ENCODE results near the gene DYNC2H1. TPM values are rescaled to one million over a fixed set of nuclear protein-coding genes. Genes with fewer than 3 reads are reported as not detected.
"Not testable (repeated sequence)": the region's sequence is repeated elsewhere in the genome, so short reads cannot be mapped to it uniquely, and the experiment has no call there.

DYNC2H1 gene
- polyA plus RNA-seq, 1 donor (not counting 4 experiments of a cell fraction or from before 2014, with no cell fraction given) = 18.5 TPM

- Histone ChIP-seq H3K4me1 (ENCODE audit: control insufficient read depth, extremely low read depth, insufficient read depth, low read length) (no peaks in the 10 kb centered on the region), H3K79me2 (ENCODE audit: control insufficient read depth, insufficient read depth, low read length) (no peaks in the 10 kb centered on the region), H2AFZ (ENCODE audit: control insufficient read depth, low read length) (no peak overlapping the region), H3K36me3 (ENCODE audit: control insufficient read depth in 2 of 2, extremely low read depth in 1 of 2, insufficient read depth in 2 of 2, low read length in 2 of 2) (peaks cover 4 to 5% of the 10 kb centered on the region in 2 experiments), H4K20me1 (ENCODE audit: control insufficient read depth, extremely low read depth, insufficient read depth, low read length) (no peaks in the 10 kb centered on the region), H3K9ac (ENCODE audit: control insufficient read depth, extremely low read depth, insufficient read depth, low read length) (no peak overlapping the region), H3K9me3 (ENCODE audit: control insufficient read depth, low read depth, low read length) (no peaks in the 10 kb centered on the region), H3K9me1 (ENCODE audit: control insufficient read depth, extremely low read depth, insufficient read depth, low read length) (no peaks in the 10 kb centered on the region), H3K27me3 (ENCODE audit: control insufficient read depth, extremely low read depth, insufficient read depth, low read length) (no peaks in the 10 kb centered on the region), H3K27ac (ENCODE audit: control insufficient read depth, insufficient read depth, low read length) (no peak overlapping the region), H3K4me2 (ENCODE audit: control insufficient read depth, extremely low read depth, insufficient read depth, low read depth, low read length) (no peak overlapping the region), H3K4me3 (ENCODE audit: control insufficient read depth in 2 of 3, extremely low read depth in 1 of 3, insufficient read depth in 2 of 3, low read depth in 1 of 3, low read length in 3 of 3) (no peak overlapping the region)
- DNase-seq (ENCODE audit: low read depth, low spot score) (no peak), FAIRE-seq (no peak)
- dilution Hi-C loops (cut with MboI; ENCODE audit: extremely low pct_ligation_motif_present, low sequenced_read_pairs) = no loop called here
- TF ChIP-seq EZH2 (IDR thresholded peaks at IDR 0.05; ENCODE audit: low read length) (no peak), CTCF (optimal IDR thresholded peaks at IDR 0.05 in 1 of 3, IDR thresholded peaks at IDR 0.05 in 1 of 3, conservative IDR thresholded peaks at IDR 0.05 in 1 of 3; ENCODE audit: extremely low read depth in 1 of 3, insufficient read depth in 2 of 3, low read length in 3 of 3) (no peak)
These were observed 263.7 kb downstream of the DYNC2H1 start for GRCh38 chr11:103372906-103373305.

- FAIRE-seq; H3K36me3 ChIP-seq (ENCODE audit: control insufficient read depth in 2 of 2, extremely low read depth in 1 of 2, insufficient read depth in 2 of 2, low read length in 2 of 2); H3K9me3 ChIP-seq (ENCODE audit: control insufficient read depth, low read depth, low read length); H3K4me2 ChIP-seq (ENCODE audit: control insufficient read depth, extremely low read depth, insufficient read depth, low read depth, low read length); H3K9me1 ChIP-seq (ENCODE audit: control insufficient read depth, extremely low read depth, insufficient read depth, low read length); H3K27me3 ChIP-seq (ENCODE audit: control insufficient read depth, extremely low read depth, insufficient read depth, low read length); H4K20me1 ChIP-seq (ENCODE audit: control insufficient read depth, extremely low read depth, insufficient read depth, low read length); H2AFZ ChIP-seq (ENCODE audit: control insufficient read depth, low read length); H3K9ac ChIP-seq (ENCODE audit: control insufficient read depth, extremely low read depth, insufficient read depth, low read length); H3K4me1 ChIP-seq (ENCODE audit: control insufficient read depth, extremely low read depth, insufficient read depth, low read length); H3K27ac ChIP-seq (ENCODE audit: control insufficient read depth, insufficient read depth, low read length); DNase-seq (ENCODE audit: low read depth, low spot score); dilution Hi-C loops (cut with MboI; ENCODE audit: extremely low pct_ligation_motif_present, low sequenced_read_pairs); H3K79me2 ChIP-seq (ENCODE audit: control insufficient read depth, insufficient read depth, low read length); H3K4me3 ChIP-seq (ENCODE audit: control insufficient read depth in 2 of 3, extremely low read depth in 1 of 3, insufficient read depth in 2 of 3, low read depth in 1 of 3, low read length in 3 of 3): not testable (repeated sequence)
These were observed 265.0 kb downstream of the DYNC2H1 start for GRCh38 chr11:103374227-103374626.

- Histone ChIP-seq H2AFZ (ENCODE audit: control insufficient read depth, low read length) (no peak overlapping the region), H3K4me1 (ENCODE audit: control insufficient read depth, extremely low read depth, insufficient read depth, low read length) (no peaks in the 10 kb centered on the region), H3K4me3 (ENCODE audit: control insufficient read depth in 2 of 3, extremely low read depth in 1 of 3, insufficient read depth in 2 of 3, low read depth in 1 of 3, low read length in 3 of 3) (no peak overlapping the region), H3K9me1 (ENCODE audit: control insufficient read depth, extremely low read depth, insufficient read depth, low read length) (no peaks in the 10 kb centered on the region), H3K9me3 (ENCODE audit: control insufficient read depth, low read depth, low read length) (no peaks in the 10 kb centered on the region), H3K79me2 (ENCODE audit: control insufficient read depth, insufficient read depth, low read length) (no peaks in the 10 kb centered on the region), H4K20me1 (ENCODE audit: control insufficient read depth, extremely low read depth, insufficient read depth, low read length) (no peaks in the 10 kb centered on the region), H3K27ac (ENCODE audit: control insufficient read depth, insufficient read depth, low read length) (no peak overlapping the region), H3K9ac (ENCODE audit: control insufficient read depth, extremely low read depth, insufficient read depth, low read length) (no peak overlapping the region), H3K4me2 (ENCODE audit: control insufficient read depth, extremely low read depth, insufficient read depth, low read depth, low read length) (no peak overlapping the region), H3K27me3 (ENCODE audit: control insufficient read depth, extremely low read depth, insufficient read depth, low read length) (no peaks in the 10 kb centered on the region), H3K36me3 (ENCODE audit: control insufficient read depth in 2 of 2, extremely low read depth in 1 of 2, insufficient read depth in 2 of 2, low read length in 2 of 2) (no peaks in the 10 kb centered on the region)
- no peak for FAIRE-seq
- no peak for DNase-seq (ENCODE audit: low read depth, low spot score)
- TF ChIP-seq EZH2 (IDR thresholded peaks at IDR 0.05; ENCODE audit: low read length) (no peak), CTCF (optimal IDR thresholded peaks at IDR 0.05 in 1 of 3, IDR thresholded peaks at IDR 0.05 in 1 of 3, conservative IDR thresholded peaks at IDR 0.05 in 1 of 3; ENCODE audit: extremely low read depth in 1 of 3, insufficient read depth in 2 of 3, low read length in 3 of 3) (no peak)
- dilution Hi-C loops (cut with MboI; ENCODE audit: extremely low pct_ligation_motif_present, low sequenced_read_pairs) = no loop called here
These were observed 269.7 kb downstream of the DYNC2H1 start for GRCh38 chr11:103378931-103379330.
